HL-60 (cell line): ENCODE results near the gene C11orf54.

Source experiments
- CTCF ChIP-seq: IDR thresholded peaks from one replicate; pipeline ENCODE4 v1.5.1; 2011; ENCODE audit warnings: low read length, control low read depth, inconsistent platforms; ENCODE audit not compliant: insufficient read depth
- REST ChIP-seq: IDR thresholded peaks from 2 replicates; pipeline ENCODE4 v1.6.1; 2012; ENCODE audit warnings: low read depth; ENCODE audit not compliant: insufficient replicate concordance

GRCh38 chr11:93732237-93732892 lies 9.1 kb upstream of the C11orf54 start:
- TF ChIP-seq REST (no peak), CTCF (no peak)
